Esophagus muscularis mucosa (tissue), 4 donors: ENCODE measurements around the gene TPP2. TPM values are rescaled to one million over a fixed set of nuclear protein-coding genes. Genes with fewer than 3 reads are reported as not detected.

ENCODE experiments used
- DNase-seq: peaks from one replicate; pipeline ENCODE4 v3.0.0-alpha.2; 2017; ENCODE audit errors: extremely low spot score
- H3K27ac ChIP-seq, 4 donors: fragments of 200-600 bp; sonication (generic); replicated peaks in 1 of 4; 1 replicate in 3 of 4; 2 replicates in 1 of 4; pipeline ENCODE4 v1.5.1; 2016 to 2019; ENCODE audit warnings: mild to moderate bottlenecking in 1 of 4
- H3K27me3 ChIP-seq, 4 donors: fragments of 200-600 bp; sonication (generic); one replicate each; pipeline versions ENCODE4 v1.5.1 to v1.6.0; 2016 to 2019
- H3K36me3 ChIP-seq, 4 donors: fragments of 200-600 bp; sonication (generic); one replicate each; pipeline ENCODE4 v1.5.1; 2016 to 2019
- H3K4me1 ChIP-seq, 4 donors: fragments of 200-600 bp; sonication (generic); one replicate each; pipeline ENCODE4 v1.5.1; 2016 to 2019
- H3K4me3 ChIP-seq, 4 donors: fragments of 200-600 bp; sonication (generic); 1 replicate in 2 of 4; 2 replicates in 2 of 4; pipeline ENCODE4 v1.5.1; 2016 to 2019; ENCODE audit warnings: mild to moderate bottlenecking in 4 of 4, moderate library complexity in 1 of 4
- H3K9me3 ChIP-seq, 4 donors: fragments of 200-600 bp; sonication (generic); 1 replicate in 3 of 4; 2 replicates in 1 of 4; pipeline ENCODE4 v1.5.1; 2016 to 2019
- EP300 ChIP-seq: sonication (generic); formaldehyde crosslinking; IDR thresholded peaks from one replicate; pipeline ENCODE4 v1.6.1; 2017; ENCODE audit warnings: antibody characterized with exemption
- POLR2A ChIP-seq: fragments of 450-650 bp; IDR thresholded peaks from one replicate; pipeline ENCODE4 v1.6.1; 2017; ENCODE audit warnings: antibody characterized with exemption, moderate library complexity, mild to moderate bottlenecking, low read depth
- POLR2AphosphoS5 ChIP-seq, 2 donors: sonication (generic); formaldehyde crosslinking; IDR thresholded peaks; one replicate each; pipeline ENCODE4 v1.6.1; 2017; ENCODE audit warnings: antibody characterized with exemption in 2 of 2
- WGBS: methylation state at CpG from one replicate; pipeline ENCODE4 v1.1.5; 2018; 5-methylcytosine and 5-hydroxymethylcytosine counted together
- intact Hi-C: fragments of 100-400 bp; cut with DNase I; formaldehyde crosslinking; loops from one replicate; pipeline ENCODE4 v1.15.1; 2023
- total RNA-seq, 4 donors: library from RNA; depleted of rRNA; stranded (reverse); fragments of >200 nt; gene quantifications; one replicate each; pipeline versions ENCODE4 v1.1.0 to v1.2.1, GENCODE V29; 2016
- TF ChIP-seq, protein P1 (sequence below), 3 experiments: fragments of 200-600 bp in 2 of 3; fragments of 450-650 bp in 1 of 3; sonication (generic) in 2 of 3; IDR thresholded peaks; one replicate each; pipeline ENCODE4 v1.5.1; 2017 to 2019; ENCODE audit warnings: antibody characterized with exemption in 3 of 3, mild to moderate bottlenecking in 2 of 3, moderate library complexity in 1 of 3

The TPP2 gene
- total RNA-seq, 4 donors from 2014 or later: 30.3 to 38.4 (median 32.1) TPM

DNA sequence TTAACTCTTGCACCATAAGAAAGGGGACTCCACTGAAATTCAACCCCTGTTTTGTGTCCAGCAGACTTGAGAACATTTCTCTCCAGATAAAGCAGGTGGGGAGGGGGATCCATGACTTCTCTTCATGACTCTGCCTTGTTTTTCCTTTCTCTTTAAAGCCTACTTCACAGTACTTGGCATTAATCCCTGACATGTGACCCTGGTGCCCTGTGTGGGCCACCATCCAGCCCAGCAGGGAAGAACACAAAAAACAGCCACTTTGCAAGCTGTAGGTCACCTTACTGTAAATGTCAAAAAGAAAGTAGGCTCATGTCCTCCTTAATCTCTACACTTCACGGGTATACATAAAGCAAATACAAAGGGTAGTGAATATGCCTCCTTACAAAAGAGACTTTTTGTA lies 30.3 kb upstream of the TPP2 start:
- intact Hi-C loops: no loop called here
- no peaks in the 10 kb centered on the region for H3K36me3 ChIP-seq
- no peaks in the 10 kb centered on the region for H3K4me1 ChIP-seq
- WGBS: 91% methylated on average over 1 of the region's 1 CpG
- TF ChIP-seq, protein P1, sequence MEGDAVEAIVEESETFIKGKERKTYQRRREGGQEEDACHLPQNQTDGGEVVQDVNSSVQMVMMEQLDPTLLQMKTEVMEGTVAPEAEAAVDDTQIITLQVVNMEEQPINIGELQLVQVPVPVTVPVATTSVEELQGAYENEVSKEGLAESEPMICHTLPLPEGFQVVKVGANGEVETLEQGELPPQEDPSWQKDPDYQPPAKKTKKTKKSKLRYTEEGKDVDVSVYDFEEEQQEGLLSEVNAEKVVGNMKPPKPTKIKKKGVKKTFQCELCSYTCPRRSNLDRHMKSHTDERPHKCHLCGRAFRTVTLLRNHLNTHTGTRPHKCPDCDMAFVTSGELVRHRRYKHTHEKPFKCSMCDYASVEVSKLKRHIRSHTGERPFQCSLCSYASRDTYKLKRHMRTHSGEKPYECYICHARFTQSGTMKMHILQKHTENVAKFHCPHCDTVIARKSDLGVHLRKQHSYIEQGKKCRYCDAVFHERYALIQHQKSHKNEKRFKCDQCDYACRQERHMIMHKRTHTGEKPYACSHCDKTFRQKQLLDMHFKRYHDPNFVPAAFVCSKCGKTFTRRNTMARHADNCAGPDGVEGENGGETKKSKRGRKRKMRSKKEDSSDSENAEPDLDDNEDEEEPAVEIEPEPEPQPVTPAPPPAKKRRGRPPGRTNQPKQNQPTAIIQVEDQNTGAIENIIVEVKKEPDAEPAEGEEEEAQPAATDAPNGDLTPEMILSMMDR (IDR thresholded peaks at IDR 0.05): no peak
- TF ChIP-seq POLR2AphosphoS5 (IDR thresholded peaks at IDR 0.05): no peak
- TF ChIP-seq EP300: no peak
- TF ChIP-seq POLR2A: no peak
- no peak for DNase-seq
- H3K4me3 ChIP-seq: no peak overlapping the region
- H3K27me3 ChIP-seq: no peaks in the 10 kb centered on the region
- H3K27ac ChIP-seq: no peak overlapping the region
- H3K9me3 ChIP-seq: no peaks in the 10 kb centered on the region

DNA sequence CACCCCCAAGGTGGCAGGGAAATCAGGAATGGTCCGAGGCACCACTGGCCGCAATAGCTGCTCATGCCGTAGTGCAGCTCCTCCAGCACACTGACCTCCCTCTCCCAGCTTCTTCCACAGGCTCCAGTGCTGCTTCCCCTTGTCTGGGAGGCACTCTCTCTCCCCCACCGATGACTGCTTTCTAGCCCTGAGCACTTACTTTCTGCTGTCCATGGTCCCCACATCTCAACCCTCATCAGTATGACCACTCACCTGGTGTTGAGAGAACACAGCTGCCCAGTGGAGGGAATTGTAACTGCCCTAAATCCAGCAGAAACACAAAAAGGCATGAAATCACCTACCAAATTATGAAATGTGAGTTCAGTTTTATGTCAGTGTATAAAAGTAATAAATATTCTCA lies 28.9 kb upstream of the TPP2 start:
- WGBS: 87% methylated on average over 4 of the region's 4 CpGs
- intact Hi-C loops: no loop called here
- DNase-seq: no peak
- Histone ChIP-seq H3K9me3 (no peaks in the 10 kb centered on the region), H3K27ac (no peak overlapping the region), H3K36me3 (no peaks in the 10 kb centered on the region), H3K27me3 (no peaks in the 10 kb centered on the region), H3K4me1 (no peaks in the 10 kb centered on the region), H3K4me3 (no peak overlapping the region)
- TF ChIP-seq POLR2A: no peak
- no peak for TF ChIP-seq POLR2AphosphoS5 (IDR thresholded peaks at IDR 0.05)
- TF ChIP-seq, protein P1 (IDR thresholded peaks at IDR 0.05): no peak
- TF ChIP-seq EP300: no peak

DNA sequence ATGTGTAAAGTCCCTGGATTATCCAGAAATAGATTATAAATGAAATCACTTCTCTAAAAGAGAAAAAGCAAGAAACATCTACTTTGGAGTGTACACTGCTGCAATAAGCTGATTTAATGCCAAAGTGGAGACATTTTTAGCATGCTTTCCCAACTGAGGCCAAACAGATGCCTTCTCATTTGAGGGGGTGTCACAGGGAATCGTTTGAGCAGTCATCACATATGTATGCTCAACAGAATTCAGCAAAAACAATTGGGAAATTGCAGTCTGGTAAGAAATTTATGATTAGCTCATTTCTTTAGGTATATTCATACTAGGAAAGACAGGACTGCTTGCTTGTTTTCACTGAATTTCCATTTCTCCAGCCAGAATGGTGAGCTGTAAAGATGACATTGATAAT lies 27.3 kb upstream of the TPP2 start:
- Histone ChIP-seq H3K9me3 (no peaks in the 10 kb centered on the region), H3K4me1 (no peaks in the 10 kb centered on the region), H3K4me3 (no peak overlapping the region), H3K27me3 (no peaks in the 10 kb centered on the region), H3K27ac (no peak overlapping the region), H3K36me3 (no peaks in the 10 kb centered on the region)
- WGBS: 32% methylated on average over 1 of the region's 1 CpG
- DNase-seq: no peak
- intact Hi-C loops: no loop called here
- TF ChIP-seq POLR2AphosphoS5 (IDR thresholded peaks at IDR 0.05): no peak
- no peak for TF ChIP-seq EP300
- no peak for TF ChIP-seq POLR2A
- TF ChIP-seq, protein P1 (IDR thresholded peaks at IDR 0.05): no peak

DNA sequence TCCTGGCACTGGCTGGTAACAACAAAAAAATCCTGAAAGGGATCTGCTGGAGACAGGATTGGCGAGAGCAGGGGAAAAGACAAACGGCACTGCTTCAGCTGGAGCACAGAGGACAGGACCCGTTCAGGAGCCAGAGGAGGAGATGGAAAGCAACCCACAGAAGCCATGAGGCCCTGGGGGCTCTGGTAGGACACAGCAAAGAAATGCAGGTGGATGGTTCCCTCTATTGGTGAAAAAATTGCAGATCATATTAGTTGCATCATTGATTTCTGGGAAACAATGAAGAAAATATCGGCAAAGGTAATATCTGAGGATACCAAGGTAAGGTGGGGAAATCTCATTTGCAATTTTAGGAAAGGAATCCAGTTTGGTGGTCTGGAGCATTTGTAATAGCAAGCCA lies 25.7 kb upstream of the TPP2 start:
- H3K4me3 ChIP-seq: no peak overlapping the region
- H3K4me1 ChIP-seq: no peaks in the 10 kb centered on the region
- no peak for TF ChIP-seq POLR2A
- no peak for TF ChIP-seq EP300
- TF ChIP-seq POLR2AphosphoS5 (IDR thresholded peaks at IDR 0.05): no peak
- TF ChIP-seq, protein P1 (IDR thresholded peaks at IDR 0.05): no peak
- no peak for DNase-seq
- no peaks in the 10 kb centered on the region for H3K27me3 ChIP-seq
- 69% methylated on average over 4 of the region's 4 CpGs for WGBS
- no peaks in the 10 kb centered on the region for H3K36me3 ChIP-seq
- intact Hi-C loops: no loop called here
- H3K27ac ChIP-seq: no peak overlapping the region
- no peaks in the 10 kb centered on the region for H3K9me3 ChIP-seq

DNA sequence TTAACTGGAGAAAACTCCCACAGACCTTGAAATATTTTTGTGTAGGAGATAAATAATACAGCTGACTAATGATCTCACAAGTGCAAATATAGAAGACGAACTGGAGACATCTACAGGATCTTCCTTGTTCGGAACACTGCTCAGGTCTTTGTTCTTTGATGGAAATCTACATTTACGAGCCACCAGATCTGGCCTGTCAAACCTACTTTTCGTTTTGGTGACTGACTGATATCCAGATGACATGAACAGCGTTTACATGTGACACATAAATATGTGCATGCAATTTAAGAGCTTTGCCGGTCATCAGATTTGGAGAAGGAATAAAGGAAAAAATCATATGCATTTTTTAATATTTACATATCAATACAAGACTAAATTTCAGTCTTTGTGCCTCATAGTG lies 24.5 kb upstream of the TPP2 start:
- intact Hi-C loops: no loop called here
- no peak for DNase-seq
- Histone ChIP-seq H3K9me3 (no peaks in the 10 kb centered on the region), H3K27me3 (no peaks in the 10 kb centered on the region), H3K27ac (no peak overlapping the region), H3K4me1 (no peaks in the 10 kb centered on the region), H3K4me3 (no peak overlapping the region), H3K36me3 (no peaks in the 10 kb centered on the region)
- TF ChIP-seq POLR2A (no peak), POLR2AphosphoS5 (IDR thresholded peaks at IDR 0.05) (no peak), EP300 (no peak)
- TF ChIP-seq, protein P1 (IDR thresholded peaks at IDR 0.05): no peak
- 81% methylated on average over 6 of the region's 6 CpGs for WGBS
